Measurements from ENCODE around the gene MBD5. TPM values are rescaled to one million over a fixed set of nuclear protein-coding genes. Genes with fewer than 3 reads are reported as not detected.

The MBD5 gene
- total RNA-seq, 6 experiments from 2014 or later = 7.9 to 15.6 (median 11.9) TPM

DNA sequence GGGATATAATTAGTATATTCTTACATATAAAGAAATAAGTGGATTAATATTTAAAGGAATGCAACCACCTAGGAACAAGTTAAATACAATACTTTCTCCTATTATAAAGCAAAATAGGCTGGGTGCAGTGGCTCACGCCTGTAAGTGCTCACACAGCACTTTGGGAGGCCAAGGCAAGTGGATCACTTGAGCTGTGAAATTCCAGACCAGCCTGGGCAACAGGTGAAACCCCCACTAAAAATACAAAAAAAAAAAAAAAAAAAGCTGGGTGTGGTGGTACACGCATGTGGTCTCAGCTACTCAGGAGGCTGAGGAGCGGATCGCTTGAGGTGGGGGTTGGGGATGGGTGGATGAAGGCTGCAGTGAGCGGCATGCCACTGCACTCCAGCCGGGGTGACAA is 337.5 kb downstream of the MBD5 start:
- Histone ChIP-seq H3K4me3 (no peak overlapping the region), H3K27ac (no peak overlapping the region), H3K4me1 (no peaks in the 10 kb centered on the region), H3K27me3 (no peaks in the 10 kb centered on the region), H3K36me3 (no peaks in the 10 kb centered on the region), H3K9me3 (no peaks in the 10 kb centered on the region)
- WGBS (ENCODE audit: insufficient coverage, low coverage, low lambda C conversion rate, missing lambda C conversion rate) = 77% methylated on average over 6 of the region's 6 CpGs
- ATAC-seq (no peak), DNase-seq (no peak)
- intact Hi-C loops (cut with DNase I) = no loop called here
- no peak for TF ChIP-seq POLR2A (IDR thresholded peaks at IDR 0.05)
- TF ChIP-seq, protein P1, sequence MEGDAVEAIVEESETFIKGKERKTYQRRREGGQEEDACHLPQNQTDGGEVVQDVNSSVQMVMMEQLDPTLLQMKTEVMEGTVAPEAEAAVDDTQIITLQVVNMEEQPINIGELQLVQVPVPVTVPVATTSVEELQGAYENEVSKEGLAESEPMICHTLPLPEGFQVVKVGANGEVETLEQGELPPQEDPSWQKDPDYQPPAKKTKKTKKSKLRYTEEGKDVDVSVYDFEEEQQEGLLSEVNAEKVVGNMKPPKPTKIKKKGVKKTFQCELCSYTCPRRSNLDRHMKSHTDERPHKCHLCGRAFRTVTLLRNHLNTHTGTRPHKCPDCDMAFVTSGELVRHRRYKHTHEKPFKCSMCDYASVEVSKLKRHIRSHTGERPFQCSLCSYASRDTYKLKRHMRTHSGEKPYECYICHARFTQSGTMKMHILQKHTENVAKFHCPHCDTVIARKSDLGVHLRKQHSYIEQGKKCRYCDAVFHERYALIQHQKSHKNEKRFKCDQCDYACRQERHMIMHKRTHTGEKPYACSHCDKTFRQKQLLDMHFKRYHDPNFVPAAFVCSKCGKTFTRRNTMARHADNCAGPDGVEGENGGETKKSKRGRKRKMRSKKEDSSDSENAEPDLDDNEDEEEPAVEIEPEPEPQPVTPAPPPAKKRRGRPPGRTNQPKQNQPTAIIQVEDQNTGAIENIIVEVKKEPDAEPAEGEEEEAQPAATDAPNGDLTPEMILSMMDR (IDR thresholded peaks at IDR 0.05) = no peak

DNA sequence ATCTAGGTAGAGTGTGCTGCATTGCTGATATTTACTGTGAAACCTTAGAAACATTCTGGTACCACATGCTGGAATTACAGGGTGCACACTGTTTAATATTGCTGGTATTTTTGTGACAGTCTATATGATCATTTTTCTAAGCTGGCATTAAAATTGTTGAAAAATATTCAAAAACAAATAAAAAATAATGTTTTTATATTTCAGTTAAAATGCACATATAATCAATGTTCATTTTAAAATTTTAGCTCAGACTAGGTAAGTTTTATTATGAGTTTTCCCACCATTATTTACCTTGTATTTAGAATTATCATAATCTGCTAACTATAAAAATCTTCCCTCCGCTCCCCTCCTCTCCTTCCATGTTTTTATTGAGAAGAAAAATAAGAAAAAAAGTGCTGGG is 339.8 kb downstream of the MBD5 start:
- Histone ChIP-seq H3K27ac (no peak overlapping the region), H3K4me1 (no peaks in the 10 kb centered on the region), H3K36me3 (no peaks in the 10 kb centered on the region), H3K4me3 (no peak overlapping the region), H3K27me3 (no peaks in the 10 kb centered on the region), H3K9me3 (no peaks in the 10 kb centered on the region)
- ATAC-seq = no peak
- intact Hi-C loops (cut with DNase I) = no loop called here
- no peak for DNase-seq
- WGBS (ENCODE audit: insufficient coverage, low coverage, low lambda C conversion rate, missing lambda C conversion rate) = 100% methylated on average over 1 of the region's 1 CpG
- TF ChIP-seq, protein P1 (IDR thresholded peaks at IDR 0.05) = no peak
- TF ChIP-seq POLR2A (IDR thresholded peaks at IDR 0.05) = no peak

DNA sequence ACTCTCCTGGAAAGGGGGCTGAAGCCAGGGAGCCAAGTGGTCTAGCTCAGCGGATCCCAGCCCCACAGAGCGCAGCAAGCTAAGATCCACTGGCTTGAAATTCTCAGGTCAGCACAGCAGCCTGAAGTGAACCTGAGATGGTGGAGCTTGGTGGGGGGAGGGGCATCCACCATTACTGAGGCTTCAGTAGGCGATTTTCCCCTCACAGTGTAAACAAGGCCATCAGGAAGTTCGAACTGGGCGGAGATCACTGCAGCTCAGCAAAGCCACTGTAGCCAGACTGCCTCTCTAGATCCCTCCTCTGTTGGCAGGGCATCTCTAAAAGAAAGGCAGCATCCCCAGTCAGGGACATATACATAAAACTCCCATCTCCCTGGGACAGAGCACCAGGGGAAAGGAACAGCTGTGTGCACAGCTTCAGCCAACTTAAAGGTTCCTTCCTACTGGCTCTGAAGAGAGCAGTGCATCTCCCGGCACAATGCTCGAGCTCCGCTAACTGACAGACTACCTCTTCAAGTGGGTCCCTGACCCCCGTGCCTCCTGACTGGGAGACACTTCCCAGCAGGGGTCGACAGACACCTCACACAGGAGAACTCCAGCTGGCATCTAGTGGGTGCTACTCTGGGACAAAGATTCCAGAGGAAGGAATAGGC is 341.4 kb downstream of the MBD5 start:
- no peaks in the 10 kb centered on the region for H3K4me1 ChIP-seq
- ATAC-seq = no peak
- no peaks in the 10 kb centered on the region for H3K27me3 ChIP-seq
- no peak for TF ChIP-seq POLR2A (IDR thresholded peaks at IDR 0.05)
- TF ChIP-seq, protein P1 (IDR thresholded peaks at IDR 0.05) = no peak
- no peak for DNase-seq
- no peaks in the 10 kb centered on the region for H3K9me3 ChIP-seq
- H3K4me3 ChIP-seq = no peak overlapping the region
- H3K36me3 ChIP-seq = no peaks in the 10 kb centered on the region
- WGBS (ENCODE audit: insufficient coverage, low coverage, low lambda C conversion rate, missing lambda C conversion rate) = 92% methylated on average over 7 of the region's 10 CpGs
- intact Hi-C loops (cut with DNase I) = no loop called here
- H3K27ac ChIP-seq = no peak overlapping the region

DNA sequence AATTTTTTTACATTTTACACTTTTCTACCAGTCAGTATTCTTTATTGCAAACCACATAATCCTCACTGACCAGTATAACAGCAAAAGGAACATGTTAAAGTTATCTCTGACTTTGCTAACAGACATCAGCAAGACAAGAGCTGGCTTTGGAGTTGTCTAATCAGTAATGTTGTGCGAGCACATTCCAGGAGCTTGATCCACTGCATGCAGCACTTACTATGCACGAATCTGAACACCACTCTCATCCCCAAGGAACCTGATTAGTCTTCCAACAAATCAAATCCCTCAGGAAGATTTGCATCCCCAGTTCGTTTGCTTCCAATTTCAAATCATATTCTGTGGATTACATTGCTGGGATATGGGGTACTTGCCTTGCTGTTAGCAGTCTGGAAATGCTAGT is 354.3 kb downstream of the MBD5 start:
- Histone ChIP-seq H3K27ac (no peak overlapping the region), H3K4me1 (no peaks in the 10 kb centered on the region), H3K36me3 (no peaks in the 10 kb centered on the region), H3K9me3 (no peaks in the 10 kb centered on the region), H3K27me3 (no peaks in the 10 kb centered on the region), H3K4me3 (no peak overlapping the region)
- TF ChIP-seq POLR2A (IDR thresholded peaks at IDR 0.05) = no peak
- TF ChIP-seq, protein P1 (IDR thresholded peaks at IDR 0.05) = no peak
- ATAC-seq = no peak
- WGBS (ENCODE audit: insufficient coverage, low coverage, low lambda C conversion rate, missing lambda C conversion rate) = 62% methylated on average over 3 of the region's 3 CpGs
- DNase-seq = no peak
- intact Hi-C loops (cut with DNase I) = no loop called here
